GM21723 (cell line): Measurements from ENCODE around the gene RPH3AL.
"Not testable (repeated sequence)": the region's sequence is repeated elsewhere in the genome, so short reads cannot be mapped to it uniquely, and the experiment has no call there.

ENCODE experiments used
- ATAC-seq: cut with Tn5 transposase; IDR thresholded peaks from one replicate; pipeline ENCODE4 v1.9.1; 2021; ENCODE audit warnings: mild to moderate bottlenecking, moderate library complexity; ENCODE audit not compliant: unreplicated experiment

Gene RPH3AL

DNA sequence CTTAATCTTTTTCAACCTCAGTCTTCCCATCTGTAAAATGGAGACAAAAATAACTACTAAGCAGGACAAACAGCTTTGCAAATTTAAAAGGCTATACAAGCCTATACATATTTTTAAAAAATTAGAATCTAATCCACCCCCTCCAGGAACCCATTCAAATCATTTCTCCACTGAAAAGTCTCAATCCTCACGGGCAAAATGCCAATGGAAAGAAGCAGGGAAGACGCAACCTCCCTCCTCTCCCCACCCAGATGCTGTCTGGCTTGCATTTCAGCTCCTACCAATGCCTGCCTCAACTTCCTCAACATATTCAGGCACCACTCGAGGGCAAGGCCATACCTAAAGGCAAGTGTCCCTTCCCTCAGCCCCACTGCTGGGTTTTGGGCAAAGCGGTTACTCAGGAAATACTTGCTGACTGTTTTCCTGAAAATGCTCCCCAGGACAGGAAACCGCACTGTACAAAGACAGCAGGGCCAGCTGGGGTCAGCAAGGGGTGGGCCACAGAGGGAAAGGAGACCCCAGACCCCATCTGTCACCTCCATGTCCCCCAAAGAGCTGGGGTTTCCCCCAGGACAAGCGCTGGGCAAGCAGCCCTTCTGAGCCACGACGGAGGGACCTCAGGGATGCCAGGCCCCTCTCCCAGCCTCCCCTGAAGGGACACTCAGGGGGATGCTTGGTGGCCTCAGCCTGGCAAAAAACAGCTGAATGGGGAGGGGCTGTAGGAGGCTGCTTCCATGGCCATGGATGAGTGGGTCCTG is 123.5 kb downstream of the RPH3AL start:
- no peak for ATAC-seq

DNA sequence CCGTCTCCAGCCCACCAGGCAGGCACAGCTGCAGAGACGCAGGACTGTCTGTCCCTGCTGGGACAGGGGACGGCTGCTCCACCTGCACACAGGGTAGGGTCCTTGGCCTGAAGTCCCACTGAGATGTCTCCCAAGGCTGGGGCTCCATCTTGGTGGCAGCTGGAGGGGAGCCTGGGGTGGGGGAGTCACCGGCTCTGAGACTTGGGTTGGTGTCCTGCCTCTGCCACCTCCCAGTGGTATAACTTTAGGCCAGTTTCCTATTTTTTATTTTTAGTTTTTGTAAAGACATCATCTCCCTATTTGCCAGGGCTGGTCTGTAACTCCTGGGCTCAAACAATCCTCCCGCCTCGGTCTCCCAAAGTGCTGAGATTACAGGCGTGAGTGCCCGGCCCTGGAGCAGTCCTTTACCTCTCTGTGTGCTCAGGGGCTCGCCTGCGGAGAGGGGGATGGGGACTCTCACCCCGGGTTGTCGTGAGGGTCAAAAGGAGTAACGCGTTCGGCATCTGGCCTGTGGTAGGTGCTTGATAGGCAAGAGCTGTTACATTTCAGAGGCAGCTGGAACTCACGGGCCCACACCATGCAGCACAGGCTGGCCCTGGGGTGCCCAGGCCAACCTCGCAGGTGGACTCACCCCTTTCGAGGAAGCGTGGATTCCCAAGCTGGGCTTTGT is 124.5 kb downstream of the RPH3AL start:
- ATAC-seq = no peak

DNA sequence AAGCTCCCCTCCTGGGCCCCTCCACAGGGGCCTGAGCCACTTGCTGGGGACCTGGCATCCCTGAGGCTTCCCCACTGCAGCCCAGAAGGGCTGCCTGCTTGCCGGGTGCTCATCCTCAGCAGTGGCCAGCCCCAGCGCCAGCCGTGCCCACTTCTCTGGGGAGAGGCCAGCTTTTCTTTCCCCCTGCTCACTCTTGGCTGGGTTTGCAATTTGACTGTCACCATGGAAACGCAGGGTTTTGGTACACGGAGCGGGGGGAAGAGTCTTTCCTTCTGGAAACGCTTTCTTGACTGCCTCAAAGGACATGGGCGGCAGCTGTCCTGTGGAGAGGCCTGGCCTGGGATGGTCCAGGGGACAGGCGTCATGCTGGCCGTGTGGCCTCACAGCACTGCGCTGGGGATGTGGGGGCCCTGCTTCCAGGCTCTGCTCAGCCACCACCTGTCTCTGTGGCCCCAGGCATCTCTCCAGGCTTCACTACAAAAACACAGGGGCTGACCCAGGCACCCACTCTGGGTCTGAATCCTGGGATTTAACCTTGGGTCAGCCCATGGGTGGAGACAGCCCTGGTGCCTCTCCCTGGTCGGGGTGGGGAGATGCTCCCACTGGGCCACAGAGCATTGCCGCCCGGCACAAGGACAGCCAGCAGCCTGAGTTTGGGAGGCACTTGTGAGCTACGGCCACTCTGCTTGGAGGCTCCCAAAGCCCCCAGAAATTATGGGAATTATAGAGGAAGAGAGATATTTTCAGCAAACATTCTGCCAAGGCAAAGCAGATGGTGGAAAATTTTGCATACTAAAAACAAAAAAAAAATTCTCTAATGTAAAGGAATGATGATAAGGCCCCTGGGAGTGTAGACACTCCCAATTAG is 125.3 kb downstream of the RPH3AL start:
- no peak for ATAC-seq

DNA sequence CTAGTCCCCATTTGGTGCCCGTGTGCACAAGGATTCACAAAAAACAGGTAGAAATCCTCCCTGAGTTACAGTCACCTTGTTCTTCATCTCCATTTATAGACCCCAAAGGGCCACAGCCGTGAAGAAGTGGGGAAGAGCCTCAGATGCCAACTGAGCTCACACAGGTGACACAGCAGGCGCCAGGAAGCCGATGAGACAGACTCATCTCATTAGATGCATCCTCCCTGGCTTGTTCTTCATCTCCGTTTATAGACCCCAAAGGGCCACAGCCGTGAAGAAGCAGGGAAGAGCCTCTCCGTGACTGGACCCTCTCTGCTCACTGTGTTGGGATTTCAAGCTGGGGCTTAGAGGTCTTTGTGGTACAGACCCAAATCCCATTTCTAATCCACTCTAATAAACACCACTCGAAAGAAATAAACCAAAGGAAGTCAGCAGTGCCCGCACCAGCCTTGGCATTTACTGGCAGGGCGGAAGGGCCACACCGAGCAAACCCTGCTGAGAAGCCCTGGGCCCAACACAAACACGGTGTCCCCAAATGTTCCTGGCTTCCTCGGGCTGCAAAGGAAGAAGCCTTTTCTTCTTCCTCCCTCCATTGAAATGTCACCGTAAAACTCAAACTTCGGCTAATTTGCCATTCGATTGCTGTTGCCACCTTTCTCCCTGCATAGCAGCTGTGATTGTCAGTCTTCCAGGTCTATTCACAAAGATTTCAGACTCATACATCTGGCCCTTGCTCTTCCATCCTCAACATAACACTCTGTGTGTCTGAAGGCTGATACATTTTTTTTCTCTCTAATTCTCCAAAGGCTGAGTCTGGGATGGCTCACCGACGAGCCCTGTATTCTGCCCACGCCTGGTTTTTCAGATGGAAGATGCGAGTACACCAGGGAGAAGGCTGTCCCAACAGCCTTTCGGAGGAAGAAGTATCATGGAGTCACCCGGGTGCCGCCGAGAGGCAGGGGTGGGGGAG is 126.2 kb downstream of the RPH3AL start:
- ATAC-seq = no peak

DNA sequence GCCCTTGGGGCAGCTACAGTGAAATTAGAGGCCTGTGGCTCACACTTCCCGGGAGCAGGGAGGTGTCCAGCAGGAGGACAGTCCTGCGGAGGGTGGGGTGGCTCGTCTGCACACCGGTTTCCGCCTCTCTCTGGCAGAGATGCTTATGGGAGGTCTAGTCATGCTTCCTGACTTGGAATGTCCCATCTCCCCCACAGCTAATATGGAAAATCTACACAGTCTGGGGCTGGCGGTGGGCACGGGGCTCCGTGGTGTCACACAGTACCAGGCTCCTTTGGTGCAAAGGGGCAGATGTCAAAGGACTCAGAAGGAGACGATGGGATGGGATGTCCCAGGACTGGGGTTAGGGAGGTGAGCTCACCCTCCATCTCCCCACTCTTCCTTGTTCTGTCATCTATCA is 127.1 kb downstream of the RPH3AL start:
- no peak for ATAC-seq

DNA sequence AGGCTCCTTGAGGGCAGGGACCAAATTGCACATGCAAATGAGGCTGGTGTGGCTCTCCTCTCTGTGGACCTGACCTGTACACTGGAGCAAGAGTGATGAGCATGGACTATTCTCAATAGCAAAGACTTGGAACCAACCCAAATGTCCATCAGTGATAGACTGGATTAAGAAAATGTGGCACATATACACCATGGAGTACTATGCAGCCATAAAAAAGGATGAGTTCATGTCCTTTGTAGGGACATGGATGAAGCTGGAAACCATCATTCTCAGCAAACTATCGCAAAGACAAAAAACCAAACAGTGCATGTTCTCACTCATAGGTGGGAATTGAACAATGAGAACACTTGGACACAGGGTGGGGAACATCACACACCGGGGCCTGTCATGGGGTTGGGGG is 128.0 kb downstream of the RPH3AL start:
- ATAC-seq = not testable (repeated sequence)

DNA sequence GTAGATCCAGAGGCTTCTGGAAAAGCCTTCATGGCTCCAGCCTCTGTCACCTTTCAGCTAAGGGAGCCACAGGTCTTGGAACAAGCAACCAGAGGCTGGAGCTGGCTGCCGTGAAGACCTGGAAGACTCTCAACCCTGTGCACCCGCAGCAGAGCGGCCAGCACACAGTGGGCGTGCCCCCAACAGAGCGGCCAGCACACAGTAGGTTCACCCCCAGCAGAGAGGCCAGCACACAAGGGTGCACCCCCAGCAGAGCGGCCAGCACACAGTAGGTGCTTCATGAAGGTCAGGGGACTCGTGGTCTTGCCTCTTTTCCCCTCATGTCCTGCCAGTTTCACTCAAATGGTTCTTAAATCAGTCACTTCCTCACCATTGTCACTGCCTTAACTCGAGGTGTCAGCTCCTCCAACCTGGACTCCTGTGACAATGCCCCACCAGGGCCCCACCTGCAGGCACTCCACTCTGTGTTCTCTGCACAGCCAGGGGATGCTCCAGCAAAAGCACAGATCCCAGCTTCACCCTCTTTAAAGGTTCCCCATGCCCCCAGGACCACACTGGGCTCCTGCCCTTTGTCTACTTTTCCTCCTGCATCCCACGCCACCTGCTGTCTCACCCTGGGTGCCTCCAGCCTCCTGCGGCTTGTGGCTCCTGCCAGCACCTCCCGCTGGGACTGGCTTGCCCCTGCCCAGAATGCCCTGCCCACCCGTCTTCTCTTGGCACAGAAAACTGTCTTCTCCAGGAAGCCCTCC is 128.7 kb downstream of the RPH3AL start:
- ATAC-seq = no peak

DNA sequence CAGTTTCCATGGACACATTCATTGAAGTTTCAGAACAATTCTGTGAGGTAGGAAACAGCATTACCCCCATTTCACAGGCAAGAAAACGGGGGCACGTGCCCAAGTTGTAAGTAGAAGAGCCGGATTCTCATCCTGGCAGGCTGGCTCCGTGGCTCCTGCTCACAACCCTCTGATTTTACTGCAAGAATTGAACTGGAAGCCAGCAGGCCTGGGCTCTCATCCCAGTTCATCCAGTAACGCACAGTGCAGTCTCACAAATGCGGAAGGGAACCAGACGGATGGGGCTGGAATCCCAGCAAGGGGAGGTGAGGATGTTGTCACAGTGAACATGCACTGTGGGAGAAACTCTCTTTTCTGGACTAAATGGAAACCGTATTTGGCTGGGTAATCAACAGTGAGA is 130.4 kb downstream of the RPH3AL start:
- no peak for ATAC-seq

DNA sequence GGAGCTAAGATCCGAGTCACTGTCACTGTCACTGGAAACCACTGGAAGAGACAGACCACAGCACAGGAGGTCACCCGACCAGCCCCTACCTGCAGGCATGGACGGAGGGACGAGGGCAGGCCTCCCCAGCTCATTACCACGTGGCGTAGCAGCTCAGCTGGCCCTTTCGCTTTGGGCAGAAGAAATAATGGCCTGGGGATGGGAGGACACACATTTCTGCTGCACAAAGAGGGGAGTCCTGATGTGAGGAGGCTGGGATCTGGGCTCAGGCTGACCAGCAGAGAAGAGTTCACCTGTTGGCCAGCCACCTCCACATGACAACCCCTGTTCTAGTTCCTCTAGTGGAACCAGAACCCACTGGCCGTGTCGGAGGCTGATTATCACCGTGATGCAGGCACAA is 132.9 kb downstream of the RPH3AL start:
- ATAC-seq = no peak

DNA sequence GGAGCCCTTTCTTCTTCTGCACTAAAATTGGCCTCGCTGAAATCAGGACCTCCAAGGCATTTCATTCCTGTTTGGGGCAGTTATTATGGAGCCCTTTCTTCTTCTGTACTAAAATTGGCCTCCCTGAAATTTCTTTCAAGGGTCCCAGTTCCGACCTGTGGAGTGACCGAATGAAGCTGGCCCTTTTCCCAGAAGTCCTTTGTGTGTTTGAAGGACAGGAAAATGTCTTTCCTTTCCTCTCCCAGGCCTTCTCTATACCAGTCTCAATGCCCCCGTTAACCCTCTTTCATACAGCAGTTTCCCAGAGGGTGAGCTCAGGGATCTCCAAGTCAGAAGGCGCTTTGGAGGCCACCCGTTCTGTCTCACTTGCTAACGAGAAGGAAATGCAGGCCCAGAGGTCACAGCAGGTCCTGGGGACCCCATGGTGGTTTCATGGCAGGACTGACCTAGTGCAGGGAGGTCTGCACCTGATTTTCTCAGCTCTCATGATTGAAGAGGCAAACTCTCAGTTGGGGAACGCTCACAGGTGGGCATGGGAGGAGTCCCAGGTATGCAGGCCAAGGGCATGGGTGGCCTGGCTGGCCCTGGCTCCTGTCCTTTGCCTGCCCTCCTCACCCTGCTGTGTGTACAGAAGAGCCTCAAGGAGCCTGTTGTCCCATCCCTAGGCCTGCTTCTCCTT is 134.0 kb downstream of the RPH3AL start:
- no peak for ATAC-seq

DNA sequence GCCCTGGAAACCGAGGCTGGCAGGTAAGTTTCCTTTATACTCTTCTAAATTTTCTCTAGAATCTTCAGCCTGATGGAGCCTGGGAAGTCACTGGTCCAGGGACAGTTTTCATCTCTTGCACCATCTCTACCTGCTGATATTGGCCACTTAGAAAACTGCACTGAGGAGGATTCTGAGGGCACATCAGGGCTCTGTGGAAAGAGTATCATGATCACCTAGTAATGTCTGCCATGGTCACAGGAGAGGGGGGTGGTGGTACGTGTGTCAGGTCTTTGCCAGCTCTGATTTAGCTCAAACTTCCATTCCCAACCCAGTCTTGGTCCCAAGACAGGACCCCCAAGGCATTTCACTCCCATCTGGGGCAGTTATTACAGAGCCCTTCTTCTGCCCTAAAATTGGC is 136.0 kb downstream of the RPH3AL start:
- no peak for ATAC-seq

DNA sequence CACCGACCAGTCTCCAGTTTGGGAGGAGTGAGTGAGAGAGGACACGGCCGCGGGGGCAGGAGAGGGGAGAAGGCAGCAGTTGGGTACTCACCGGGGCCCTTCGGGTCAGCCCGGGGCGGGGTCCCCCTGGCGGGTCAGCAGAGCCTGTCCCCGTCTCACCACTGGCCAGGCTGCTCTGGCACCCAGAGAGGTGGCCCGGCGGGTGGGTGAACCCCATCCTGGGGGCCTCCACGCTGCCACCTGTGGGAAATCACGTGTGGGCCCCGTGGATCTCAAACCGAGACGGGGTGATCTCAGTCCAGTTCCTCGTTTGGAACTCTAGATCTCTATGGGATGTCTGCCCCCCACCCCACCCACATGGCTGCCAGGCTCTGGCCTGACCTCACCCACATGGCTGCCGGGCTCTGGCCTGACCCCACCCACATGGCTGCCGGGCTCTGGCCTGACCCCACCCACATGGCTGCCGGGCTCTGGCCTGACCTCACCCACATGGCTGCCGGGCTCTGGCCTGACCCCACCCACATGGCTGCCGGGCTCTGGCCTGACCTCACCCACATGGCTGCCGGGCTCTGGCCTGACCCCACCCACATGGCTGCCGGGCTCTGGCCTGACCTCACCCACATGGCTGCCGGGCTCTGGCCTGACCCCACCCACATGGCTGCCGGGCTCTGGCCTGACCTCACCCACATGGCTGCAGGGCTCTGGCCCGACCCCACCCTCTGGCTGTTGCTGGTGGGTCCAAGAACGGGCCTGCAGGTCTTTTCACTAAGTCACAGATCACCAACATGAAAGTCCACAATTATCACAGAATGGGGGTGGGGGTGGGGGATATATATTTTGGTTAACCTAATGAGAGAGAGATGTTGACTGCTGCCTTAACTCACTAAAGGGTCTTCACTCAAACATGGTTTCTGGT is 136.8 kb downstream of the RPH3AL start:
- ATAC-seq = not testable (repeated sequence)

DNA sequence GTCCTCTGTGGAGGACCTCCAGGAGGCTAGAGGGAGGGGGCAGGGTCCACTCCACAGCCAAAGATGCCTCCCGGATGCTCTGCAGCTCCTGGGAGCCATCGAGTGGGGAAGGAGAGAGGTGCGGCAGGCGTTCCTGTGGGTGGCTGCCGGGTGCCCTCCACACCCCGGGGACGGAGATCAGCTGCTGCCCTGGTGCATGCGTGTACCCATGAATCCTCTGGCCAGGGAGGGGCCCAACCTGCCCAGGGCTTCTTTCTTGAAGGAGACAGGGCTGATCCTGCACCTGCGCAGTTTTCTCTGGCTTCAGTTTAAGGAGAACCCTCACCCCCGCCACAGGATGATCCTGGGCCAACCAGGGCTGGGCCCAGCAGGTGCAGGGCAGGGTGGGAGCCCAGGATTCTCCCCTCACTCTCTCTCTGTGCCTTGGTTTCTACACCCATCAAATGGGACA is 137.7 kb downstream of the RPH3AL start:
- ATAC-seq = no peak

DNA sequence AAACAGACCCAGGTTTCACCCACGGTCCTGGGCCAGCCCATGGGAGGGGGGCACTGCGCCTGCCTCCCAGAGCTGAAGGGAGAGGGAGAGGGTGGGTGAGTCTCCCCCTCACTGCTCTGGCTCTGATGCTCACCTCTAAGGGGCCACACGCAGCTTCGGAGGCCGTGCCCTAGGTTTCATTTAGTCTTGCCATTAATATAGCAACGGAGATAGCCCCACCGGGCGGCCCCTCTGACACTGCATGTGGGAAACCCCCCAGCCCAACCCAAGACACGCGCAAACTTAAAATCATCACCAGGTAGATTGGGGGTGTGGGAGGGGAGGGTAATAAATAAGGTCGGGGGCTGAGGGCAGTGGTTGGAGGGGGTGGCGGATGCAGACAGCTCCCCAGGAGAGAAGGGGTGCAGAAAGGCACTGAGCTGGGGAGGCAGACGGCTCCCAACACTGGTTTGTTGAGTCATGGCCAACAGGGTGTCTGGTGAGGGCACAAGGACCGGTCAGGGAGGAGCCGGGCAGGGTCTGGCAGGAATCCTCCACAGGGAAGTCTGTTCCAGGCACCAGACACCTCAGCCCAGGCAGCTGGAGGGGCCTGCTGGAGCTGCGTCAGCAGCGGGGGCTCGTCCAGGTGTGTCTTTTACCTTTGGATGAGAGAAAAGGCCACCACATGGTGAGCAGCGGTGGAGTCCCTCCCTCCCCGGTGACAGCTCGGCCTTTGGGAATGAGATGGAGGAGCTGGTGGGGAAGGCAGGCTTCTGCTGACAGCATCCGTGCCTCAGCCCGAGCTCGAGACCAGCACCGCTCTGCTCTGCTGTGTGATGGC is 139.1 kb downstream of the RPH3AL start:
- ATAC-seq = no peak

DNA sequence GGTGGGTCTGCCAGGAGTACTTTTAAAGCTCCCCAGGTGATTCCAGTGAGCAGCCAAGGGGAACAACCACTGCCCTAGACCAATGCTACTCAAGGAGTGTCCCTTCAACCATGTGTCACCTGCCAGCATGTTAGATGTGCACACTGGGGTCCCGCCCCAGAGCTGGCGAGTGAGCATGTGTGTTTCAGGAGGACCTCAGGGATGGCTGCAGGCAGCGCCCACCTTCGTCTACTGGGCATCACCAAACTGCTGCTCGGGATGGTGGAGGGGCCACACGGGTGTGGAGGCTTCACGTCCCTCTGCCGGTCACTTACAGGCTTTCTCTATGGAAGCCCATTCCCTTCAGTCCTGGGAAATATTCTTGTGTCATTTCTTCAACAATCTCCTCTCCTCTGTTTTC is 142.2 kb downstream of the RPH3AL start:
- ATAC-seq = no peak

DNA sequence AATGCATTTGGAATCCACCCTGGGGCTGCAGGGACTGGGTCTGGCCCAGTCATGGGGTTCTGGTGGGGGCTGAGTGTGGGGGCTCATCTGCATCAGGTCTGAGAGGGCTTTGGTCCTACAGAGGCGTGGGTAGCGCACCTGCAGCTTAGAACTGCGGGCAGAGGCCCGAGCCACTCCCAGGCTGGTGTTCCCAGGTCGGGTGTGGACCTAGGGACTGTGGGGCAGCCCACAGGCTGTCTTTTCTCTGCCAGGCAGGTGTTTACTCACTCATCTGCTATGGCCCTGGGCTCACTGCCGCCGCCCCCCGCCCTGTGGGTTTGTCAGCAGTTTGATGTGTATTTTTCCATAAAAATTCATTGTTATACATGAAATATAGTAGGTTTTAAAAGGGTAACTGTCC is 144.2 kb downstream of the RPH3AL start:
- no peak for ATAC-seq

DNA sequence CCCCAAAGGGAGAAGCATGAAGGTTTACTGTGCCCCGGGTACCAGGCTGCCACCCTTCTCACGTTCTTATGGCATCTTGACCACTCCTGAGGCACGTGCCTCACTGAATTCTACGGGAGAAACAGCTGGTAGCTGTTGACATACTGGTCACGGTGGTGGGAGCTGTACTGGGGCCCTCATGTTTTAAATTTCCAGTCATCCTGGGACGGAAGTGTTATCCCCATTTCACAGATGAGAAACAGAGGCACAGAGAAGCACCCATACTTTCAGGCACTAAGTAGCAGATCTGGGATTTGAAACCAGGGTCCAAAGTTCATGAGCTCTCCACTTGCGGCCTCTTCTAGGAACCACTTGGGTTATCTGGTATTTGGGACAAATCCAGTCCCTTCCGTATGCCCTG is 144.8 kb downstream of the RPH3AL start:
- no peak for ATAC-seq
